GM12878 (cell line): ENCODE data around the gene PPM1A. TPM values are rescaled to one million over a fixed set of nuclear protein-coding genes. Genes with fewer than 3 reads are reported as not detected.

Experiments
- ATAC-seq: fragments of 200-7000 bp; cut with Tn5 transposase; 3 replicates; pipeline ENCODE4 v1.9.1; 2020; ENCODE audit warnings: mild to moderate bottlenecking, moderate library complexity
- BruUV-seq: library from RNA; stranded (reverse); fragments of 400-500 nt; replicated peaks from 2 replicates; lab custom pipeline; 2021; lab: Mats Ljungman, UMichigan
- CTCF ChIA-PET: fragments of 300-600 bp; sonication (Branson Sonifier 250); formaldehyde crosslinking; extraction: SDS; loops from one replicate; lab custom pipeline; 2021; ENCODE audit warnings: inconsistent platforms; lab: Yijun Ruan, JAX
- POLR2A ChIA-PET: fragments of 350-600 bp; formaldehyde crosslinking; extraction: SDS; loops from one replicate; lab custom pipeline; 2021; ENCODE audit warnings: inconsistent platforms; lab: Charles Lee
- RAD21 ChIA-PET: fragments of 300-600 bp; sonication (Branson Sonifier 250); formaldehyde crosslinking; loops from one replicate; lab custom pipeline; 2023; ENCODE audit warnings: antibody characterized with exemption; ENCODE audit not compliant: unreplicated experiment; lab: Charles Lee
- SMC1A ChIA-PET: fragments of 300-600 bp; sonication (Branson Sonifier 250); formaldehyde crosslinking; loops from one replicate; lab custom pipeline; 2023; ENCODE audit not compliant: unreplicated experiment, uncharacterized antibody; lab: Charles Lee
- DNase-seq: peaks from one replicate; pipeline ENCODE4 v3.0.0-alpha.2; 2011; ENCODE audit warnings: low read depth, low spot score
- FAIRE-seq: peaks from 3 replicates; lab custom pipeline; 2011; peaks lifted over from hg19 to GRCh38; lab: Jason Lieb, UNC
- H2AFZ ChIP-seq: 2 replicates; pipeline ENCODE4 v1.6.0; 2011; ENCODE audit warnings: low read depth, low read length, control low read depth; ENCODE audit not compliant: control insufficient read depth
- H3K27ac ChIP-seq: 2 replicates; pipeline ENCODE4 v1.5.1; 2011; ENCODE audit warnings: control low read depth; ENCODE audit not compliant: control insufficient read depth, insufficient read depth
- H3K27me3 ChIP-seq, 2 experiments: replicated peaks in 1 of 2; 2 replicates each; pipeline versions ENCODE4 v1.6.0 to v1.6.1; 2011; ENCODE audit warnings: low read length in 1 of 2; ENCODE audit not compliant: control insufficient read depth in 2 of 2, insufficient read depth in 2 of 2
- H3K36me3 ChIP-seq, 2 experiments: 2 replicates each; pipeline ENCODE4 v1.5.1; 2011; ENCODE audit warnings: low read length in 1 of 2; ENCODE audit not compliant: control insufficient read depth in 2 of 2, insufficient read depth in 2 of 2
- H3K4me1 ChIP-seq: 2 replicates; pipeline ENCODE4 v1.6.1; 2011; ENCODE audit warnings: mild to moderate bottlenecking, low read length, moderate library complexity, mixed read lengths; ENCODE audit not compliant: control insufficient read depth, insufficient read depth
- H3K4me2 ChIP-seq: 2 replicates; pipeline ENCODE4 v1.6.0; 2011; ENCODE audit warnings: control low read depth; ENCODE audit not compliant: control insufficient read depth, insufficient read depth
- H3K4me3 ChIP-seq: fragments of 200-600 bp; sonication (generic); 2 replicates; pipeline ENCODE4 v1.5.1; 2016
- H3K79me2 ChIP-seq: 2 replicates; pipeline ENCODE4 v1.6.0; 2011; ENCODE audit warnings: low read length; ENCODE audit not compliant: control insufficient read depth, insufficient read depth
- H3K9ac ChIP-seq: 2 replicates; pipeline ENCODE4 v1.8.0; 2011; ENCODE audit warnings: low read length, control low read depth, mixed read lengths; ENCODE audit not compliant: control insufficient read depth, insufficient read depth
- H3K9me3 ChIP-seq: replicated peaks from 3 replicates; pipeline ENCODE4 v1.5.1; 2011; ENCODE audit warnings: mild to moderate bottlenecking, low read length; ENCODE audit not compliant: control insufficient read depth, insufficient read depth
- H4K20me1 ChIP-seq: 2 replicates; pipeline ENCODE4 v1.6.0; 2011; ENCODE audit not compliant: control insufficient read depth, insufficient read depth
- ASH2L ChIP-seq: fragments of 300-600, 200-600 bp; sonication (generic); IDR thresholded peaks from 2 replicates; pipeline ENCODE4 v1.6.1; 2017; ENCODE audit warnings: low read depth, mild to moderate bottlenecking, borderline replicate concordance
- ATF7 ChIP-seq: fragments of 450-650 bp; IDR thresholded peaks from 2 replicates; pipeline ENCODE4 v1.6.1; 2016; ENCODE audit warnings: low read depth, mild to moderate bottlenecking
- BCLAF1 ChIP-seq: fragments of 450-650 bp; IDR thresholded peaks from 2 replicates; pipeline ENCODE4 v1.6.1; 2017; ENCODE audit warnings: antibody characterized with exemption, mild to moderate bottlenecking, moderate library complexity
- HDAC2 ChIP-seq: fragments of 200-600 bp; sonication (generic); IDR thresholded peaks from 2 replicates; pipeline ENCODE4 v1.6.1; 2017
- MYC ChIP-seq: IDR thresholded peaks from 2 replicates; pipeline ENCODE4 v1.6.1; 2011; ENCODE audit warnings: mild to moderate bottlenecking, low read length, moderate library complexity, inconsistent platforms; ENCODE audit not compliant: insufficient read depth, insufficient replicate concordance, insufficient read length, severe bottlenecking
- NFIC ChIP-seq: IDR thresholded peaks from 2 replicates; pipeline ENCODE4 v1.6.1; 2012; ENCODE audit warnings: low read depth, mild to moderate bottlenecking, inconsistent platforms, low read length, moderate library complexity
- NR2F1 ChIP-seq: fragments of 450-650 bp; conservative IDR thresholded peaks from 2 replicates; pipeline ENCODE4 v1.6.1; 2017; ENCODE audit warnings: mild to moderate bottlenecking
- POLR2AphosphoS5 ChIP-seq: IDR thresholded peaks from 2 replicates; pipeline ENCODE4 v1.6.1; 2011; ENCODE audit warnings: mild to moderate bottlenecking, low read length, inconsistent platforms
- SIX5 ChIP-seq: IDR thresholded peaks from 2 replicates; pipeline ENCODE4 v1.6.1; 2011; ENCODE audit warnings: mild to moderate bottlenecking, low read depth, low read length, moderate library complexity; ENCODE audit not compliant: severe bottlenecking
- SMC3 ChIP-seq: IDR thresholded peaks from 2 replicates; pipeline ENCODE4 v1.6.1; 2011; ENCODE audit warnings: low read length, improper control_type of control experiment, borderline replicate concordance
- SPI1 ChIP-seq: IDR thresholded peaks from 2 replicates; pipeline ENCODE4 v1.6.1; 2011; ENCODE audit warnings: low read depth, mild to moderate bottlenecking, low read length, moderate library complexity, borderline replicate concordance; ENCODE audit not compliant: insufficient read depth
- TCF12 ChIP-seq: IDR thresholded peaks from 2 replicates; pipeline ENCODE4 v1.6.1; 2011; ENCODE audit warnings: low read depth, mild to moderate bottlenecking, low read length
- ZNF384 ChIP-seq: IDR thresholded peaks from 2 replicates; pipeline ENCODE4 v1.6.1; 2012; ENCODE audit warnings: low read depth, mild to moderate bottlenecking, low read length, improper control_type of control experiment, borderline replicate concordance
- WGBS: methylation state at CpG from one replicate; pipeline ENCODE4 v1.1.6; 2016; ENCODE audit warnings: low lambda C conversion rate; ENCODE audit not compliant: insufficient replicate concordance, insufficient coverage; ENCODE audit errors: missing lambda C conversion rate; 5-methylcytosine and 5-hydroxymethylcytosine counted together
- in situ Hi-C: fragments of 300-500 bp; cut with MboI; formaldehyde crosslinking; loops from 9 replicates; pipeline ENCODE4 v1.14.3; 2018; ENCODE audit warnings: mixed read lengths
- intact Hi-C: fragments of 100-400 bp; cut with micrococcal nuclease; formaldehyde crosslinking; loops from one replicate; pipeline ENCODE4 v1.14.2; 2022; ENCODE audit not compliant: unreplicated experiment
- polyA plus RNA-seq, 11 experiments: library from polyadenylated mRNA; depleted of rRNA in 4 of 11; unstranded in 6 of 11; stranded (reverse) in 5 of 11; fragments of >200 nt; fragmentation: Nextera tagmentation in 4 of 11; fragmentation: Illumina TruSeq in 1 of 11; extraction: Ambion mirVana in 4 of 11; extraction: Trizol in 1 of 11; gene quantifications; 1 replicate in 1 of 11; 2 replicates in 10 of 11; pipeline versions ENCODE4 v1.2.1 to v1.2.3, GENCODE V29; 2011 to 2016; ENCODE audit warnings: inconsistent platforms in 2 of 11, missing spikeins in 2 of 11, low read depth in 1 of 11
- total RNA-seq, 4 experiments: library from RNA; depleted of rRNA in 3 of 4; stranded (reverse); fragments of >200 nt in 3 of 4; fragmentation: Illumina TruSeq in 1 of 4; extraction: Trizol in 1 of 4; gene quantifications; 2 replicates each; pipeline versions ENCODE4 v1.2.1 to v1.2.3, GENCODE V29; 2013 to 2021

The PPM1A gene
- total and polyA plus RNA-seq, 10 of the 15 experiments (the other 5 are each of a cell fraction or from before 2014, with no cell fraction given), result 16.8 to 124 (median 47.0) TPM

DNA sequence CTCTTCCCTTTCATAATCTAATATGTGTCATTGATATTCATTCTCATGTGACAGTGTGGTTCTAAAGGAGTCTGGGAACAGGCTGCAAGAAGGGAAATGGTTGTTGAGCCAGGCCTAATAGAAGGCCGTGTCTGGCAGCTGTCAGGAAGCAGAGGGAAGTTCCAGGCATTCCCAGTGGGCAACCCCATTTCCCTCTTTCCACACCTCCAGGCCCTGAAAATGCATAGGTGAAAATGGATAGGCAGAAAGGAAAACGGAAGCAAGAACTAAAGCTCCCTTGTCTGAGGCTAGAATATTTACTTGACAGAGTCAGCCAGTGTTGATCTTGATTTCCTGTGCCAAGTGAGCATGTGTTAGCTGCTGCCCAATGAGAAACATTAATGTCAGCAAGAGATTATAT, 97.7 kb downstream of the PPM1A start:
- DNase-seq (no peak), FAIRE-seq (no peak), ATAC-seq (no peak)
- WGBS, result 17% methylated on average over 2 of the region's 2 CpGs
- BruUV-seq, result no TSS peak
- Histone ChIP-seq H3K4me3 (no peak overlapping the region), H3K4me2 (no peak overlapping the region), H3K27me3 (no peaks in the 10 kb centered on the region), H3K36me3 (no peaks in the 10 kb centered on the region), H3K4me1 (no peaks in the 10 kb centered on the region), H3K9ac (no peak overlapping the region), H2AFZ (no peak overlapping the region), H3K9me3 (no peaks in the 10 kb centered on the region), H3K27ac (no peak overlapping the region), H4K20me1 (no peaks in the 10 kb centered on the region), H3K79me2 (no peaks in the 10 kb centered on the region)
- RAD21 ChIA-PET, result interaction anchor here (1.2 to 2.1 kb wide), 5 partner anchors 15 to 157 kb away, joined by 3 to 14 read pairs (median 4); no protein-coding TSS in a partner anchor
- SMC1A ChIA-PET, result interaction anchor here (0.6 to 3.2 kb wide), 6 partner anchors 8 to 219 kb away, joined by 3 to 16 read pairs (median 6); no protein-coding TSS in a partner anchor
- in situ Hi-C loops, result loop anchor here (5.0 kb wide), 1 partner anchor 216 kb away; no protein-coding TSS in a partner anchor
- CTCF ChIA-PET, result interaction anchor here (0.8 to 8.5 kb wide), 8 partner anchors 8 to 218 kb away, joined by 3 to 170 read pairs (median 7); no protein-coding TSS in a partner anchor
- TF ChIP-seq ASH2L (no peak), ATF7 (no peak), SPI1 (no peak), ZNF384 (no peak)
- intact Hi-C loops, result no loop called here
- POLR2A ChIA-PET, result interaction anchor here (2.6 kb wide), 1 partner anchor 14 kb away, joined by 9 read pairs; no protein-coding TSS in a partner anchor

GRCh38 chr14:60348211-60348610, 99.2 kb downstream of the PPM1A start:
- no peak overlapping the region for H3K27ac ChIP-seq
- no peaks in the 10 kb centered on the region for H3K9me3 ChIP-seq
- no peaks in the 10 kb centered on the region for H3K27me3 ChIP-seq
- 11% methylated on average over 4 of the region's 4 CpGs for WGBS
- ChIA-PET RAD21 (interaction anchor here (1.0 to 3.7 kb wide), 6 partner anchors 17 to 904 kb away, joined by 3 to 40 read pairs (median 12); no protein-coding TSS in a partner anchor), SMC1A (interaction anchor here (0.8 to 6.3 kb wide), 7 partner anchors 16 to 212 kb away, joined by 3 to 105 read pairs (median 10); no protein-coding TSS in a partner anchor), POLR2A (interaction anchor here (2.6 kb wide), 1 partner anchor 16 kb away, joined by 9 read pairs; no protein-coding TSS in a partner anchor), CTCF (interaction anchor here (0.6 to 8.5 kb wide), 12 partner anchors 9 to 383 kb away, joined by 3 to 170 read pairs (median 8); no protein-coding TSS in a partner anchor)
- H3K4me3 ChIP-seq, result no peak overlapping the region
- no peaks in the 10 kb centered on the region for H3K36me3 ChIP-seq
- H3K4me1 ChIP-seq, result no peaks in the 10 kb centered on the region
- intact Hi-C loops (no loop called here), in situ Hi-C loops (loop anchor here (5.0 kb wide), 1 partner anchor 214 kb away; no protein-coding TSS in a partner anchor)
- FAIRE-seq, result no peak
- no peak overlapping the region for H3K4me2 ChIP-seq
- H4K20me1 ChIP-seq, result no peaks in the 10 kb centered on the region
- no peak overlapping the region for H2AFZ ChIP-seq
- no peaks in the 10 kb centered on the region for H3K79me2 ChIP-seq
- DNase-seq, result no peak
- no TSS peak for BruUV-seq
- H3K9ac ChIP-seq, result no peak overlapping the region
- no peak for ATAC-seq
- TF ChIP-seq POLR2AphosphoS5, result no peak
- TF ChIP-seq MYC, result no peak
- no peak for TF ChIP-seq SMC3
- no peak for TF ChIP-seq SIX5
- TF ChIP-seq NR2F1, result no peak
- TF ChIP-seq HDAC2, result no peak
- no peak for TF ChIP-seq NFIC
- no peak for TF ChIP-seq BCLAF1
- TF ChIP-seq TCF12, result no peak
